ENCODE data around the gene PRKCB.

- TF ChIP-seq SP1 (IDR thresholded peaks at IDR 0.05; ENCODE audit: low read depth, low read length) = no peak
- TF ChIP-seq EZH2 (IDR thresholded peaks at IDR 0.05; ENCODE audit: low read depth, low read length, severe bottlenecking) = no peak
- TF ChIP-seq NRF1 (IDR thresholded peaks at IDR 0.05; ENCODE audit: low read depth, low read length) = no peak
- no peak for TF ChIP-seq CTCF (IDR thresholded peaks at IDR 0.05; ENCODE audit: control extremely low read depth in 1 of 3, insufficient read depth in 1 of 3, low read depth in 1 of 3, low read length in 3 of 3)
- TF ChIP-seq POLR2A (IDR thresholded peaks at IDR 0.05; ENCODE audit: control extremely low read depth in 1 of 2, low read depth in 2 of 2, low read length in 2 of 2) = no peak
- TF ChIP-seq RNF2 (IDR thresholded peaks at IDR 0.05; ENCODE audit: borderline replicate concordance, low read depth, low read length, missing control alignments, poor library complexity, severe bottlenecking) = no peak
- TF ChIP-seq JUND (IDR thresholded peaks at IDR 0.05; ENCODE audit: low read length) = no peak
- TF ChIP-seq JUN (IDR thresholded peaks at IDR 0.05; ENCODE audit: low read depth, low read length) = no peak
Measured at GRCh38 chr16:23907457-23907902, 71.7 kb downstream of the PRKCB start.
